HG02981 (cell line): ENCODE results near the gene DCP1B.
"Not testable (repeated sequence)": the region's sequence is repeated elsewhere in the genome, so short reads cannot be mapped to it uniquely, and the experiment has no call there.

ENCODE experiments used
- ATAC-seq: cut with Tn5 transposase; IDR thresholded peaks from one replicate; pipeline ENCODE4 v1.9.1; 2021; ENCODE audit warnings: mild to moderate bottlenecking, moderate library complexity; ENCODE audit not compliant: unreplicated experiment

The DCP1B gene

GRCh38 chr12:1977109-1977508 lies 27.1 kb downstream of the DCP1B start:
- no peak for ATAC-seq

GRCh38 chr12:1974812-1975211 lies 29.4 kb downstream of the DCP1B start:
- ATAC-seq = no peak

DNA sequence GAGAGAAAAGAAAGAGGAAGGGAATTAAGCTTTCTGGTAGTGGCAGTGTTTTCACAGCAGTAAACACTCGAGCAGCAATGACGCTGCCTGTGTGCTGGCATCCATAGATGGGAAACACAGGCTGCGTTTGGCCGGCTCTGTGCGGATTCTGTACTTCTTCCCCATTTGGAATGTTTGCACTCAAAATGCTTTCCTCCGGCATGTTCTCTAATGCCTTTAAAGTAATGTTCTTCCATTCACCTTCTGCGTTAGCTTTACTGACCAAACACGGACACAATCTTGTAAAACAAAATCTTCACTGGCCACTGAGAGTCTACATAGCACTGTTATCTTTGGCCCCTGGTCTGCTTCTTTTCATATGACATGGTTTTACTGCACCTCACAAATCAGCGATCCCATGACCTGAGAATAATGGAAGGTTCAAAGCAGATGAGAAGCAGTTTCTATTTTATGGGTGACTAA lies 31.4 kb downstream of the DCP1B start:
- no peak for ATAC-seq

DNA sequence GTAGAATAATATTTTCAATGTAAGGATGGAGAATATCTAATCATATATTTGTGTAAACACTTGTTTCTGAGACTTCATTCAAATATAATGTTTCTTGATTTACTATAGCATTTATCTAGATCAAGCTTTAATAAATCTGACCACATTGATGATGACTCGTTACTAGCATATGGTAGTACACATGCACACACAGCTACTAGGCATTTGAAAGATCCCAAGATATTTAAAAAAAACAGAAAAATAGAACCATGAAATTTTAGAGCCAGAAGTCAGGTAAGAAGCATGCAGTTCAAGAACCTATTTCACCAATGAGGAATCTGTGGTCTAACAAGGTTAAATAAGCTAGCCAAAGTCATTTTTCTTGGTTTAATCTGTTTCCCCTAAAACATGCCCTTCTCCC lies 32.0 kb downstream of the DCP1B start:
- no peak for ATAC-seq

GRCh38 chr12:1970331-1970900 lies 33.8 kb downstream of the DCP1B start:
- no peak for ATAC-seq

- no peak for ATAC-seq
Measured at GRCh38 chr12:1966561-1967226, 37.6 kb downstream of the DCP1B start.

DNA sequence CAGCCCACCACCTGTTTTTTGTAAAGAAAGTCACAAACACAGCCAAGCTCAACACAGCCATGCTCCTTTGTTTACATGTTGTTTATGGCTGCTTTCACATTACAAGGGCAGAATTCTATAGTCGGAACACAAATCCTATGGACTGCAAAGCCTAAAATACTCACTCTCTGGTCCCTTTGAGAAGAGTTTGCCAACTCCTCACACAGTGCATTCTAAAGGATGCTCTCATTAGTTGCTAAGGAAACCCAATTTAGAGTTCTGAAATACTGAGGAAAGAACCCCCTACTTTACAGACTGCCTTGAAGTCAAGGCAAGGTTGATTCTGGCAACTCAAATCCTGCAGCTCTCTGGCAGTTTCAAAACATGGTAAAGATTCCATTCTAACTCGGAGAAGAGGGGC lies 38.3 kb downstream of the DCP1B start:
- no peak for ATAC-seq

DNA sequence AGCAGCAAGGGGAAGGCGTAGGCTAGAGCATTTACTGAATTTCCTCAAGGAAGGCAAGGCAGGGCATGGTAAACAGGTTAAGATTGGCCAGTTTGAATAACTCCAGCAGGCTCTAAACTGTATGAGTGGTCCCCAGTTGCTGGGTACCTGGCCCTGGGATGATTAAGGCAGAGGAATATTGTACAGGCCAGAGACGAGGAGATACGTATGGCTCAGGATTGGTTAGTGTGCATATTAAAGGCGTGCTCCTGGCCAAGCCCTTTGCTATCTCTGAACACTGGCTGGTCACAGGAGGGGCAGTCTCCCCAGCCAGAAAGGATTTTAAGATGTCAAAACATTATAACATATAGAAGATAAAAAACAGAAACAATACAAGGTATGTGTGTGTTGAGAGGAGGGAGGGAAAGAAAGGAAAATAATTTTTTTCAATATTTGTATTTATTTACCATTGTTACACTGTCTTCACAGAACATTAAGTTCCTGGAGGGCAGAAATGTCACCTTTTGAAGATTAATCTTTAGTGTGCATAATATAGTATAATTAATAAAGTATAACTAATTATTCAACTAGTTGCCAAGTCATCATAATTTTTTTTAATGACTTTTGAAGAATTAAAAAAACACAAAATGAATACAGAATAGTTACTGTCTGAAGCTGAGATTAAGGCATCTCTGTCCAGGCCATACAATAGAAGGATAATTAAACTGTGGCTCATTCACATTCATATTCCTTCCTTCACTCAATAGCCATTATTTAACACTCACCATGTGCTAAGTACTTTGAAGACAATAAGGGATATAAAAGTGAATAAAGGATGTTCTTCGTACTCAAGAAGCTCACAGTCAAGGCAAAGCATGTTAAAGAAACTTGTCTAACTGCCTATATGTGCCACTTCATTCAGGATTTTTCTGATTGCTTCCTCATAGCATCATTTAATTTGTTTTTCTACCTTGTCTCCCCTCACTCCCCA lies 41.9 kb downstream of the DCP1B start:
- ATAC-seq = no peak

- ATAC-seq = no peak
Measured at GRCh38 chr12:1956716-1957115, 47.5 kb downstream of the DCP1B start.

- no peak for ATAC-seq
Measured at GRCh38 chr12:1949771-1950470, 54.3 kb downstream of the DCP1B start.

DNA sequence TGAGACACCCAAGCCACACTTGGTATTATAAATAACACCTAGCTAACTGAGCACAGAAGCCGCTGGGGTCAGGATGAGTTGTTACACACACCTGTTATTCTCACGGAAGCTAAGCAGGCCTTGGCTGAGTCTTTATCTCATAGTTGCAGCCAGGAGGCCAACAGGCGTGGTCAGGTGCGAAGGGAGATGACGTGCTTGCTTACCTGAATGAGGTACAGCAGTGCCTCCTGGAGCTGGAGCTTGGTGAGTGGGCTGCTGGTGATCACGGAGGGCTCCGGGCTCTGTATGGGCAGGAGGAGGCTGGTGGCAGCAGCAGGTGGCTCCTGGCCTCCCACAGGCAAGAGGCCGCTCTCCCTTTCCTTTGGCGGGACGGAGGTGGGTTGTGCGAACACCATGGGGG lies 55.4 kb downstream of the DCP1B start:
- no peak for ATAC-seq

GRCh38 chr12:1947081-1947480 lies 57.2 kb downstream of the DCP1B start:
- no peak for ATAC-seq

DNA sequence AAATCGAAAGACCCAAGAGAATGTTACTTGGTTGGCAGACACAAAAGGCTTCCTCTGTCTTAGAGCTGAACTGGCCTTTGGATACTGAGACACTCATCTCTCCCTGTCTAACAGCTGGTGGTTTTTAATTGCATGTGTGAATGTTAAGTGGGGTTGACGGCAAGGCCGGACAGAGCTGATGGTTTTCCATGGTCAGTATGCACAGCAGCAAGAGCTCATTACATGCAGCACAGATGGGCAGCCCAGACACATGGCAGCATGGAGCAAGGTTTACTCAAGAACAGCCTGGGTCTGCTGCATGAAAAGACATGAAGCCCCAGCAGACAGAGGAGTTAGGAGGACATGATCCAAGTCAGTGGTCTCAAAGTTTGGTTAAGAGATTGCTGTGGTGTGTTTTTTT lies 58.0 kb downstream of the DCP1B start:
- no peak for ATAC-seq

GRCh38 chr12:1945502-1945901 lies 58.8 kb downstream of the DCP1B start:
- not testable (repeated sequence) for ATAC-seq

DNA sequence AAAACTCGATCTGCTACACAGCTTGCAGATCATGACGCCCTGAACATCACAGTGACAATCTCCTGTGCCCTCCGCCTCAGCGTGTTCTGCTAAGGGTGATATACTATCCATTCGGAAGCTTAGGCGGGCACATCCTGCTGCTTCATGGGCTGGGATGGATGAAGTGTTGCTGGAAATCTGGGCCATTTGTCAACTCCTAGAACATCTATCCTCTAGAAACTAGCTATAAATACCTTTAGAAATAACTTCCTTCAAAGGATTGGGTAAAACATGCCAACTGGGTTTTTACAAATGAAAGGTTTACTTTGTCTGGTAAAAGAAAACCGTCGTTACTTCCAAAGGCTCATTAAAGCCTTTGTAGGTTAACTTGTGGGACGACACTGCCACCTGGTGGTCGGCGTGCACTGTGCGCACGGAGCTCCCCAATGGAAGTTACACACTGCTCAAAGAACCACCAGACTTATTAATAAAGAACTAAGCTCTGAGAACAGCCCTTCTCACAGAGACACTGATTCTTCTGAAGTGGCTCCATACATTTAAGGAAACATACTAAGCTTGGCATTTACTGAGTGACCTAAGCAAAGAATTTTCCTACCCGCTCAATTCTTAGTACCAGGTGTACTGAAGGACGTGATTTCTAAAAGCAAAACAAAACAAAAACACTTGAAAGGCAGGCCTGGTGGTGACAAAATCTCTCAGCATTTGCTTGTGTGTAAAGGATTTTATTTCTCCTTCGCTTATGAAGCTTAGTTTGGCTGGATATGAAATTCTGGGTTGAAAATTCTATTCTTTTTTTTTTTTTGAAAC lies 64.3 kb downstream of the DCP1B start:
- peak; percentile 71 for ATAC-seq

DNA sequence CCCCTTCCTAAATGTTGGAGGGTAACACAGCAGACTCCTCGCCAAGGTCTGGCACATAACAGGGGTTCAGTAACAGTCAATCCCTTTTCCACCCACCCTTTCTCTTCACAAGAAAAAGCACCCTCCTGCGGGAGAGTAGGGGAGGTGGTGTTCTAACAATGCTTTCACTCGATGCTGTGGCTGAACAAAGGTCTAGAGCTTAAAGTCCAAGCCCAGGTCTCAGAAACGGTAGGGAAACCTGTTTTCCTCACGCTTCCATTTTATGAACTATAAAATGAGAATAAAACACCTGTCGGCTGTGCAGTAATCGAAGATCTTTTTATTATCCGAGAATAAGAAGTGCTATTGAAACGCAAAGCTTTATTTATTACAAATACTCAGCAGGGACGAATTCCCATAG lies 64.9 kb downstream of the DCP1B start:
- no peak for ATAC-seq

- no peak for ATAC-seq
Measured at GRCh38 chr12:1937481-1938224, 66.6 kb downstream of the DCP1B start.

DNA sequence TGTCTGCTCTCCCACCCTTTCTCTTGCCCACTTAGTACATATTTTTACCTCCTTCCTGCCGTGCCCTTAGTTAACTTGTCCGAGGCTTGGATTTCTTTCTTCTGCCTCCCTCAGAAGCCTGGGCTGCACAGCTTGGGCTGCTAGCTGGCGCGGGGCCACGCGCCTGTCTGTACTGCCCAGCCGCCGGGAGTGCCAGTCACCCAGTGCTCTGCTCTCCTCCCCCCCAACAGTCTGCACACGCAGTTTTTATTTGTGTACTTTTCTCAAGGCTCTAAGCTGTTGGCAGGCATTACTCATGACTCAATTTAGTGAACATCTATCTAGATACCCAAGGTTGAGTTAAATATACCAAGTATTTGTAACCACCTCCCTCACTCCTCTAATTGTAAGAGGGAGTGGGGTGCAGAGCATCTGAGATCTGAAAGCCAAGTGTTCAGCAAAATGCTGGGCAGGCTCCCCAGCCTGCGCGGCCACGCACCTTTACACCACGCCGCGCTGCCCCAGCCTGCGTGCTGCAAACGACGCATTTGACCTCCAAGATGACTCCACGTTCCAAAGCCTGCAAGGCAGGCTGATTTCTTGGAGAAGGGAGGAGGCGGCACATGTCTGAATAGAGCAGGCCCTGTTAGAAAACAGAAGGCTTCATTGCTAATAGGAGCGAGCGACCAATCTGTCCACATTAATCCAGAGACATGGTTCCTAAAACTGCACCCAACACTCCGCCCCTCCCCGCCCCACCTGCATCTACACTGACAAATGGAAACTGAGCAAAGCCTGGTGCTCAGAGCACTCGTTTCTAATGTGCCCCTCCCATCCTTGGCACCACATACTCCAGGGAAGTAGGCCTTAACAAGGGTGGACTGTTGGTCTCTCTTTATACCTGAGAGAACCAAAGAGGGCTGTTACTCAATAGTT lies 67.6 kb downstream of the DCP1B start:
- no peak for ATAC-seq
